Stimulated activated CD8-positive, alpha-beta memory T cell treated with anti-CD3 and anti-CD28 coated beads, Interleukin-7, amount 100 ng/mL, for 48 hours (primary cell): Measurements from ENCODE around the gene C12orf76.

ENCODE experiments used
- DNase-seq, 2 donors: peaks; one replicate each; pipeline ENCODE4 v3.0.0-alpha.2; 2020; ENCODE audit warnings: low read depth in 1 of 2; ENCODE audit errors: extremely low read depth in 1 of 2

The C12orf76 gene

GRCh38 chr12:109997393-109997792, 50.9 kb downstream of the C12orf76 start:
- no peak for DNase-seq

- DNase-seq, result no peak
Measured at GRCh38 chr12:109996483-109996853, 51.9 kb downstream of the C12orf76 start.

- DNase-seq, result peak; percentile 91 to 95
Measured at GRCh38 chr12:109995686-109996482, 52.4 kb downstream of the C12orf76 start, which contains the start of gene GIT2. GIT2 (minus strand) TSS chr12:109996368; CDS start chr12:109996224, 144 bp downstream.

GRCh38 chr12:109995361-109995685, 53.0 kb downstream of the C12orf76 start:
- no peak for DNase-seq

GRCh38 chr12:109994401-109995175, 53.7 kb downstream of the C12orf76 start:
- DNase-seq, result no peak

GRCh38 chr12:109993091-109993490, 55.2 kb downstream of the C12orf76 start:
- DNase-seq, result no peak

- no peak for DNase-seq
Measured at GRCh38 chr12:109991586-109991985, 56.7 kb downstream of the C12orf76 start.
